Panc1 (cell line): ENCODE measurements around the gene HMGN3. TPM values are rescaled to one million over a fixed set of nuclear protein-coding genes. Genes with fewer than 3 reads are reported as not detected.

ENCODE experiments used
- ATAC-seq: fragments of 200-7000 bp; cut with Tn5 transposase; 2 replicates; pipeline ENCODE4 v1.9.1; 2020; ENCODE audit warnings: mild to moderate bottlenecking, moderate library complexity
- BruUV-seq: library from RNA; stranded (reverse); fragments of 400-500 nt; replicated peaks from 2 replicates; lab custom pipeline; 2021; lab: Mats Ljungman, UMichigan
- CTCF ChIA-PET: fragments of 300-600 bp; sonication (Branson Sonifier 250); formaldehyde crosslinking; loops from one replicate; lab custom pipeline; 2022; ENCODE audit warnings: antibody characterized with exemption; lab: Charles Lee
- POLR2A ChIA-PET: fragments of 300-600 bp; sonication (Branson Sonifier 250); formaldehyde crosslinking; loops from one replicate; lab custom pipeline; 2022; ENCODE audit warnings: antibody characterized with exemption; lab: Charles Lee
- DNase-seq: peaks from one replicate; pipeline ENCODE4 v3.0.0-alpha.2; 2010; ENCODE audit warnings: low read depth, low spot score
- H3K27ac ChIP-seq: 2 replicates; pipeline ENCODE4 v1.5.1; 2011; ENCODE audit warnings: mild to moderate bottlenecking, low read length, inconsistent platforms
- H3K27me3 ChIP-seq: fragments of 200-500 bp; sonication (Bioruptor generic); 2 replicates; pipeline ENCODE4 v1.6.0; 2014; ENCODE audit warnings: low read length, inconsistent platforms; ENCODE audit not compliant: control insufficient read depth, insufficient read depth
- H3K36me3 ChIP-seq: fragments of 200-500 bp; sonication (Bioruptor generic); 2 replicates; pipeline ENCODE4 v1.5.1; 2014; ENCODE audit warnings: inconsistent platforms, mild to moderate bottlenecking, low read length, moderate library complexity; ENCODE audit not compliant: control insufficient read depth, insufficient read depth
- H3K4me1 ChIP-seq: 2 replicates; pipeline ENCODE4 v1.5.1; 2011; ENCODE audit warnings: inconsistent platforms, mild to moderate bottlenecking, low read length, moderate library complexity; ENCODE audit not compliant: control insufficient read depth, insufficient read depth
- H3K4me3 ChIP-seq, 2 experiments: 2 replicates each; pipeline ENCODE4 v1.5.1; 2011 to 2012; ENCODE audit warnings: low read depth in 2 of 2, low read length in 2 of 2, mild to moderate bottlenecking in 2 of 2, inconsistent platforms in 1 of 2, moderate library complexity in 1 of 2
- H3K9me3 ChIP-seq: fragments of 200-500 bp; sonication (Bioruptor generic); 2 replicates; pipeline ENCODE4 v1.5.1; 2014; ENCODE audit warnings: low read depth, mild to moderate bottlenecking, inconsistent platforms, low read length, moderate library complexity; ENCODE audit not compliant: control insufficient read depth, insufficient read depth
- POLR2AphosphoS5 ChIP-seq: IDR thresholded peaks from 2 replicates; pipeline ENCODE4 v1.6.1; 2012; ENCODE audit warnings: mild to moderate bottlenecking, low read depth, low read length, moderate library complexity
- SIN3A ChIP-seq: IDR thresholded peaks from 2 replicates; pipeline ENCODE4 v1.6.1; 2012; ENCODE audit warnings: low read depth, mild to moderate bottlenecking, low read length, moderate library complexity, borderline replicate concordance; ENCODE audit not compliant: insufficient read depth
- TCF7L2 ChIP-seq: IDR thresholded peaks from 2 replicates; pipeline ENCODE4 v1.6.1; 2011; ENCODE audit warnings: mild to moderate bottlenecking, low read depth, low read length, inconsistent platforms
- in situ Hi-C: cut with HindIII; loops from 2 replicates; pipeline ENCODE4 v1.10.0; 2016; ENCODE audit warnings: low sequenced_read_pairs, low pct_unique_long_range_greater_than_20kb
- intact Hi-C: fragments of 100-400 bp; cut with micrococcal nuclease; formaldehyde crosslinking; loops from one replicate; pipeline ENCODE4 v1.10.0; 2022; ENCODE audit not compliant: unreplicated experiment
- total RNA-seq: library from RNA; stranded (reverse); gene quantifications from one replicate; pipeline ENCODE4 v1.2.1, GENCODE V29; 2021; ENCODE audit not compliant: unreplicated experiment
- TF ChIP-seq, protein P1 (sequence below), 2 experiments: IDR thresholded peaks; 2 replicates each; pipeline ENCODE4 v1.6.1; 2011 to 2012; ENCODE audit warnings: low read depth in 2 of 2, control low read depth in 1 of 2, low read length in 1 of 2, mild to moderate bottlenecking in 1 of 2, moderate library complexity in 1 of 2; ENCODE audit not compliant: insufficient read depth in 1 of 2
- TF ChIP-seq, protein P2 (sequence below): fragments of 450-650 bp; IDR thresholded peaks from 2 replicates; pipeline ENCODE4 v1.5.1; 2017; ENCODE audit warnings: mild to moderate bottlenecking

The HMGN3 gene
- total RNA-seq, 1 experiment from 2014 or later: 52.0 TPM

DNA sequence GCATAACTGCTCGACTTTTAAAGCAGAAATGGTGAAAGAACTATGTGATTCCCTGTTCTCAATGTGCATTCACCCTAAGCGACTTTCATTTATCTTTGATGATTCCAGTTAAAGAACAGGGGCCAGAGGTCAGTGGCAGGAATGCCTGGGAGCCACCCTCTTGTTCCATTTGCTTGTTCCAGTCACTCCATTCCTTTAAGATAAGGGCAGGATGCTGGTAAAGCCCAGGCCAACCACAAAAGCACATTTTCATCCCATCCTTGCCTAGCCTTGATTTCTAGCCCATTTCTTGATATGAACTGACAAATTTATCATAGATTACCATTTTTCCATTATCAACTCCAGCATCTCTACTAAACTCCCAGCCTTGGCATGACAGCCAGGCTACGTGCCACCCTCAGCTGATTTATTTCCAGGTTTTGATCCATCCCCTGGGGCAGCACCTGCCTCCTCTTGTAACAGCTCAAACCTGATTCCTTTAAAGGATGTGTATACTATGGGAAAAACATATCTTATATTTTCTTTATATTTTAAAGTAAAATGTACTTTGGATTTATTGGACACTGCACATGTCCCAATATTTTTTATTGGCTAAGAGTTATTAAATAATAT is 19.2 kb downstream of the HMGN3 start:
- ATAC-seq: no peak
- no TSS peak for BruUV-seq
- in situ Hi-C loops: no loop called here
- intact Hi-C loops: no loop called here
- H3K9me3 ChIP-seq: no peaks in the 10 kb centered on the region
- no peaks in the 10 kb centered on the region for H3K27me3 ChIP-seq
- TF ChIP-seq TCF7L2 (no peak), POLR2AphosphoS5 (no peak), SIN3A (no peak)
- TF ChIP-seq, protein P1, sequence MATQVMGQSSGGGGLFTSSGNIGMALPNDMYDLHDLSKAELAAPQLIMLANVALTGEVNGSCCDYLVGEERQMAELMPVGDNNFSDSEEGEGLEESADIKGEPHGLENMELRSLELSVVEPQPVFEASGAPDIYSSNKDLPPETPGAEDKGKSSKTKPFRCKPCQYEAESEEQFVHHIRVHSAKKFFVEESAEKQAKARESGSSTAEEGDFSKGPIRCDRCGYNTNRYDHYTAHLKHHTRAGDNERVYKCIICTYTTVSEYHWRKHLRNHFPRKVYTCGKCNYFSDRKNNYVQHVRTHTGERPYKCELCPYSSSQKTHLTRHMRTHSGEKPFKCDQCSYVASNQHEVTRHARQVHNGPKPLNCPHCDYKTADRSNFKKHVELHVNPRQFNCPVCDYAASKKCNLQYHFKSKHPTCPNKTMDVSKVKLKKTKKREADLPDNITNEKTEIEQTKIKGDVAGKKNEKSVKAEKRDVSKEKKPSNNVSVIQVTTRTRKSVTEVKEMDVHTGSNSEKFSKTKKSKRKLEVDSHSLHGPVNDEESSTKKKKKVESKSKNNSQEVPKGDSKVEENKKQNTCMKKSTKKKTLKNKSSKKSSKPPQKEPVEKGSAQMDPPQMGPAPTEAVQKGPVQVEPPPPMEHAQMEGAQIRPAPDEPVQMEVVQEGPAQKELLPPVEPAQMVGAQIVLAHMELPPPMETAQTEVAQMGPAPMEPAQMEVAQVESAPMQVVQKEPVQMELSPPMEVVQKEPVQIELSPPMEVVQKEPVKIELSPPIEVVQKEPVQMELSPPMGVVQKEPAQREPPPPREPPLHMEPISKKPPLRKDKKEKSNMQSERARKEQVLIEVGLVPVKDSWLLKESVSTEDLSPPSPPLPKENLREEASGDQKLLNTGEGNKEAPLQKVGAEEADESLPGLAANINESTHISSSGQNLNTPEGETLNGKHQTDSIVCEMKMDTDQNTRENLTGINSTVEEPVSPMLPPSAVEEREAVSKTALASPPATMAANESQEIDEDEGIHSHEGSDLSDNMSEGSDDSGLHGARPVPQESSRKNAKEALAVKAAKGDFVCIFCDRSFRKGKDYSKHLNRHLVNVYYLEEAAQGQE (IDR thresholded peaks at IDR 0.05; ENCODE audit: insufficient read depth in 1 of 2, low read depth in 2 of 2, low read length in 1 of 2): no peak
- TF ChIP-seq, protein P2, sequence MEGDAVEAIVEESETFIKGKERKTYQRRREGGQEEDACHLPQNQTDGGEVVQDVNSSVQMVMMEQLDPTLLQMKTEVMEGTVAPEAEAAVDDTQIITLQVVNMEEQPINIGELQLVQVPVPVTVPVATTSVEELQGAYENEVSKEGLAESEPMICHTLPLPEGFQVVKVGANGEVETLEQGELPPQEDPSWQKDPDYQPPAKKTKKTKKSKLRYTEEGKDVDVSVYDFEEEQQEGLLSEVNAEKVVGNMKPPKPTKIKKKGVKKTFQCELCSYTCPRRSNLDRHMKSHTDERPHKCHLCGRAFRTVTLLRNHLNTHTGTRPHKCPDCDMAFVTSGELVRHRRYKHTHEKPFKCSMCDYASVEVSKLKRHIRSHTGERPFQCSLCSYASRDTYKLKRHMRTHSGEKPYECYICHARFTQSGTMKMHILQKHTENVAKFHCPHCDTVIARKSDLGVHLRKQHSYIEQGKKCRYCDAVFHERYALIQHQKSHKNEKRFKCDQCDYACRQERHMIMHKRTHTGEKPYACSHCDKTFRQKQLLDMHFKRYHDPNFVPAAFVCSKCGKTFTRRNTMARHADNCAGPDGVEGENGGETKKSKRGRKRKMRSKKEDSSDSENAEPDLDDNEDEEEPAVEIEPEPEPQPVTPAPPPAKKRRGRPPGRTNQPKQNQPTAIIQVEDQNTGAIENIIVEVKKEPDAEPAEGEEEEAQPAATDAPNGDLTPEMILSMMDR: no peak
- H3K36me3 ChIP-seq: no peaks in the 10 kb centered on the region
- H3K4me1 ChIP-seq: no peaks in the 10 kb centered on the region
- no peak overlapping the region for H3K27ac ChIP-seq
- ChIA-PET POLR2A (no interaction called here), CTCF (no interaction called here)
- DNase-seq: no peak
- no peak overlapping the region for H3K4me3 ChIP-seq

GRCh38 chr6:79212859-79213258 is 21.6 kb downstream of the HMGN3 start:
- POLR2A ChIA-PET: no interaction called here
- Histone ChIP-seq H3K36me3 (no peaks in the 10 kb centered on the region), H3K4me1 (no peaks in the 10 kb centered on the region), H3K27ac (no peak overlapping the region), H3K4me3 (no peak overlapping the region), H3K27me3 (no peaks in the 10 kb centered on the region), H3K9me3 (no peaks in the 10 kb centered on the region)
- DNase-seq: no peak
- BruUV-seq: no TSS peak
- ATAC-seq: no peak
- intact Hi-C loops: no loop called here
- CTCF ChIA-PET: no interaction called here
- in situ Hi-C loops: no loop called here
- TF ChIP-seq, protein P1 (IDR thresholded peaks at IDR 0.05; ENCODE audit: insufficient read depth in 1 of 2, low read depth in 2 of 2, low read length in 1 of 2): no peak
- TF ChIP-seq TCF7L2 (no peak), POLR2AphosphoS5 (no peak), SIN3A (no peak)
- TF ChIP-seq, protein P2: no peak
